H1 (cell line): Measurements from ENCODE around the gene FOSL2. TPM values are rescaled to one million over a fixed set of nuclear protein-coding genes. Genes with fewer than 3 reads are reported as not detected.

Source experiments
- BRCA1 ChIP-seq: IDR thresholded peaks from 2 replicates; pipeline ENCODE4 v1.6.1; 2012; ENCODE audit warnings: low read depth, low read length, improper control_type of control experiment
- CBX5 ChIP-seq: fragments of 300-800, 300-1000 bp; sonication (generic); IDR thresholded peaks from 2 replicates; pipeline ENCODE4 v1.7.1; 2016; ENCODE audit warnings: antibody characterized with exemption, low read length, low read depth
- CEBPB ChIP-seq: IDR thresholded peaks from 2 replicates; pipeline ENCODE4 v1.6.1; 2012; ENCODE audit warnings: low read depth, low read length
- CHD1 ChIP-seq: IDR thresholded peaks from 2 replicates; pipeline ENCODE4 v1.6.1; 2012; ENCODE audit warnings: low read depth, low read length, improper control_type of control experiment
- EGR1 ChIP-seq: IDR thresholded peaks from 2 replicates; pipeline ENCODE4 v1.6.1; 2011; ENCODE audit warnings: low read depth, low read length, borderline replicate concordance
- JUND ChIP-seq: IDR thresholded peaks from 2 replicates; pipeline ENCODE4 v1.6.1; 2011; ENCODE audit warnings: mild to moderate bottlenecking, improper control_type of control experiment, low read length
- NRF1 ChIP-seq: IDR thresholded peaks from 2 replicates; pipeline ENCODE4 v1.6.1; 2011; ENCODE audit warnings: mild to moderate bottlenecking, low read depth, low read length, improper control_type of control experiment
- TEAD4 ChIP-seq: IDR thresholded peaks from 2 replicates; pipeline ENCODE4 v1.6.1; 2012; ENCODE audit warnings: low read depth, low read length, inconsistent platforms, mixed read lengths
- polyA plus RNA-seq, 7 experiments: library from polyadenylated mRNA; depleted of rRNA in 3 of 7; stranded (reverse) in 5 of 7; unstranded in 2 of 7; fragments of >200 nt in 5 of 7; fragments of 200-250 nt in 2 of 7; gene quantifications; 1 replicate in 5 of 7; 2 replicates in 1 of 7; 4 replicates in 1 of 7; pipeline versions ENCODE4 v1.2.1 to v1.2.3, GENCODE V29; 2011 to 2013; ENCODE audit warnings: missing spikeins in 2 of 7, mixed read lengths in 2 of 7
- total RNA-seq: library from RNA; stranded (reverse); fragmentation: NEBNext Ultra II Directional; extraction: Animal tissue kit (Norgen Biotek cat#: 25700); gene quantifications from 2 replicates; pipeline ENCODE4 v1.2.1, GENCODE V29; 2021
- TF ChIP-seq, protein P1 (sequence below): fragments of 300-600 bp; sonication (generic); IDR thresholded peaks from 2 replicates; pipeline ENCODE4 v1.7.1; 2012; ENCODE audit warnings: low read length, moderate library complexity, mild to moderate bottlenecking, inconsistent platforms; ENCODE audit not compliant: insufficient replicate concordance
- TF ChIP-seq, protein P2 (sequence below): IDR thresholded peaks from 2 replicates; pipeline ENCODE4 v1.6.1; 2011; ENCODE audit warnings: low read length, improper control_type of control experiment

Gene FOSL2
- total and polyA plus RNA-seq, 2 of the 8 experiments (the other 6 are each of a cell fraction or from before 2014, with no cell fraction given) = 1.5 to 4.5 TPM

DNA sequence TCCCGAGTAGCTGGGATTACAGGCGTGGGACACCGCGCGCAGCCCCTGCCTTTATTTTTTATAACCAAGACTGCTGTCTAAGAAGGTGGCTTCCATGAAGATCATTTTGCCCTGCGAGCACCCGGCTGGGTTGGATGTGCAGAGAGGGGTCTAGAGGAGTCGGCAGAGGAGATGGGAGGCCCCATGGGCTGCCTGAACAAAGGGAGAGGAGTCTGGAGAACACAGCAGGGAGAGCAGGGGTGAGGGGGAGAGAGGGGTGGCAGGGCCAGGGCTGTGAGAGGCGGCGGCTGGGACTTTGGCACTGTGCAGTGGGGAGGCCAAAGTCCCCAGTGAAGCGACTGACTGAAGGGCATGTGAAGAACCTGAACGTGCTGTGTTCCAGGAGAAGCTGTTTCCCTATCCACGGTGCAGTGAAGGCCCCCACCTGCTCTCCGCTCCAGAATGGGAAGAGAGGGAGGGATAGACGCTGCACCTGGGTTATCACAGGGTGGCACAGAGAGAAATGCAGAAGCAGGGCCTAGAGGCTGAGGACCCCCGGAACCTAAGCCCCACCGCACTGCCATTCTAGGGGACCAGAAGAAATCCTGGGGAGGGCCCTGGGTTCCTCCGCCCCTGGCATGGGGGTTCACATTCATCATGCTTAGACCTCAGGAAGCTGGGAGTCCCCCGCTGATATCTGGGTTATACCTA, 24.8 kb upstream of the FOSL2 start (continued):
- TF ChIP-seq, protein P1, sequence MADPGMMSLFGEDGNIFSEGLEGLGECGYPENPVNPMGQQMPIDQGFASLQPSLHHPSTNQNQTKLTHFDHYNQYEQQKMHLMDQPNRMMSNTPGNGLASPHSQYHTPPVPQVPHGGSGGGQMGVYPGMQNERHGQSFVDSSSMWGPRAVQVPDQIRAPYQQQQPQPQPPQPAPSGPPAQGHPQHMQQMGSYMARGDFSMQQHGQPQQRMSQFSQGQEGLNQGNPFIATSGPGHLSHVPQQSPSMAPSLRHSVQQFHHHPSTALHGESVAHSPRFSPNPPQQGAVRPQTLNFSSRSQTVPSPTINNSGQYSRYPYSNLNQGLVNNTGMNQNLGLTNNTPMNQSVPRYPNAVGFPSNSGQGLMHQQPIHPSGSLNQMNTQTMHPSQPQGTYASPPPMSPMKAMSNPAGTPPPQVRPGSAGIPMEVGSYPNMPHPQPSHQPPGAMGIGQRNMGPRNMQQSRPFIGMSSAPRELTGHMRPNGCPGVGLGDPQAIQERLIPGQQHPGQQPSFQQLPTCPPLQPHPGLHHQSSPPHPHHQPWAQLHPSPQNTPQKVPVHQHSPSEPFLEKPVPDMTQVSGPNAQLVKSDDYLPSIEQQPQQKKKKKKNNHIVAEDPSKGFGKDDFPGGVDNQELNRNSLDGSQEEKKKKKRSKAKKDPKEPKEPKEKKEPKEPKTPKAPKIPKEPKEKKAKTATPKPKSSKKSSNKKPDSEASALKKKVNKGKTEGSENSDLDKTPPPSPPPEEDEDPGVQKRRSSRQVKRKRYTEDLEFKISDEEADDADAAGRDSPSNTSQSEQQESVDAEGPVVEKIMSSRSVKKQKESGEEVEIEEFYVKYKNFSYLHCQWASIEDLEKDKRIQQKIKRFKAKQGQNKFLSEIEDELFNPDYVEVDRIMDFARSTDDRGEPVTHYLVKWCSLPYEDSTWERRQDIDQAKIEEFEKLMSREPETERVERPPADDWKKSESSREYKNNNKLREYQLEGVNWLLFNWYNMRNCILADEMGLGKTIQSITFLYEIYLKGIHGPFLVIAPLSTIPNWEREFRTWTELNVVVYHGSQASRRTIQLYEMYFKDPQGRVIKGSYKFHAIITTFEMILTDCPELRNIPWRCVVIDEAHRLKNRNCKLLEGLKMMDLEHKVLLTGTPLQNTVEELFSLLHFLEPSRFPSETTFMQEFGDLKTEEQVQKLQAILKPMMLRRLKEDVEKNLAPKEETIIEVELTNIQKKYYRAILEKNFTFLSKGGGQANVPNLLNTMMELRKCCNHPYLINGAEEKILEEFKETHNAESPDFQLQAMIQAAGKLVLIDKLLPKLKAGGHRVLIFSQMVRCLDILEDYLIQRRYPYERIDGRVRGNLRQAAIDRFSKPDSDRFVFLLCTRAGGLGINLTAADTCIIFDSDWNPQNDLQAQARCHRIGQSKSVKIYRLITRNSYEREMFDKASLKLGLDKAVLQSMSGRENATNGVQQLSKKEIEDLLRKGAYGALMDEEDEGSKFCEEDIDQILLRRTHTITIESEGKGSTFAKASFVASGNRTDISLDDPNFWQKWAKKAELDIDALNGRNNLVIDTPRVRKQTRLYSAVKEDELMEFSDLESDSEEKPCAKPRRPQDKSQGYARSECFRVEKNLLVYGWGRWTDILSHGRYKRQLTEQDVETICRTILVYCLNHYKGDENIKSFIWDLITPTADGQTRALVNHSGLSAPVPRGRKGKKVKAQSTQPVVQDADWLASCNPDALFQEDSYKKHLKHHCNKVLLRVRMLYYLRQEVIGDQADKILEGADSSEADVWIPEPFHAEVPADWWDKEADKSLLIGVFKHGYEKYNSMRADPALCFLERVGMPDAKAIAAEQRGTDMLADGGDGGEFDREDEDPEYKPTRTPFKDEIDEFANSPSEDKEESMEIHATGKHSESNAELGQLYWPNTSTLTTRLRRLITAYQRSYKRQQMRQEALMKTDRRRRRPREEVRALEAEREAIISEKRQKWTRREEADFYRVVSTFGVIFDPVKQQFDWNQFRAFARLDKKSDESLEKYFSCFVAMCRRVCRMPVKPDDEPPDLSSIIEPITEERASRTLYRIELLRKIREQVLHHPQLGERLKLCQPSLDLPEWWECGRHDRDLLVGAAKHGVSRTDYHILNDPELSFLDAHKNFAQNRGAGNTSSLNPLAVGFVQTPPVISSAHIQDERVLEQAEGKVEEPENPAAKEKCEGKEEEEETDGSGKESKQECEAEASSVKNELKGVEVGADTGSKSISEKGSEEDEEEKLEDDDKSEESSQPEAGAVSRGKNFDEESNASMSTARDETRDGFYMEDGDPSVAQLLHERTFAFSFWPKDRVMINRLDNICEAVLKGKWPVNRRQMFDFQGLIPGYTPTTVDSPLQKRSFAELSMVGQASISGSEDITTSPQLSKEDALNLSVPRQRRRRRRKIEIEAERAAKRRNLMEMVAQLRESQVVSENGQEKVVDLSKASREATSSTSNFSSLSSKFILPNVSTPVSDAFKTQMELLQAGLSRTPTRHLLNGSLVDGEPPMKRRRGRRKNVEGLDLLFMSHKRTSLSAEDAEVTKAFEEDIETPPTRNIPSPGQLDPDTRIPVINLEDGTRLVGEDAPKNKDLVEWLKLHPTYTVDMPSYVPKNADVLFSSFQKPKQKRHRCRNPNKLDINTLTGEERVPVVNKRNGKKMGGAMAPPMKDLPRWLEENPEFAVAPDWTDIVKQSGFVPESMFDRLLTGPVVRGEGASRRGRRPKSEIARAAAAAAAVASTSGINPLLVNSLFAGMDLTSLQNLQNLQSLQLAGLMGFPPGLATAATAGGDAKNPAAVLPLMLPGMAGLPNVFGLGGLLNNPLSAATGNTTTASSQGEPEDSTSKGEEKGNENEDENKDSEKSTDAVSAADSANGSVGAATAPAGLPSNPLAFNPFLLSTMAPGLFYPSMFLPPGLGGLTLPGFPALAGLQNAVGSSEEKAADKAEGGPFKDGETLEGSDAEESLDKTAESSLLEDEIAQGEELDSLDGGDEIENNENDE = no peak
- TF ChIP-seq TEAD4 (no peak), CHD1 (no peak), CEBPB (no peak), EGR1 (no peak), NRF1 (no peak), JUND (no peak), BRCA1 (no peak), CBX5 (no peak)
- TF ChIP-seq, protein P2, sequence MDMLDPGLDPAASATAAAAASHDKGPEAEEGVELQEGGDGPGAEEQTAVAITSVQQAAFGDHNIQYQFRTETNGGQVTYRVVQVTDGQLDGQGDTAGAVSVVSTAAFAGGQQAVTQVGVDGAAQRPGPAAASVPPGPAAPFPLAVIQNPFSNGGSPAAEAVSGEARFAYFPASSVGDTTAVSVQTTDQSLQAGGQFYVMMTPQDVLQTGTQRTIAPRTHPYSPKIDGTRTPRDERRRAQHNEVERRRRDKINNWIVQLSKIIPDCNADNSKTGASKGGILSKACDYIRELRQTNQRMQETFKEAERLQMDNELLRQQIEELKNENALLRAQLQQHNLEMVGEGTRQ = no peak
